Caco-2 (cell line): ENCODE measurements around the gene DYNC1H1. TPM values are rescaled to one million over a fixed set of nuclear protein-coding genes. Genes with fewer than 3 reads are reported as not detected.

ENCODE experiments used
- BruUV-seq: library from RNA; stranded (reverse); fragments of 400-500 nt; replicated peaks from 2 replicates; lab custom pipeline; 2021; lab: Mats Ljungman, UMichigan
- CTCF ChIA-PET: fragments of 300-600 bp; sonication (Branson Sonifier 250); formaldehyde crosslinking; loops from one replicate; lab custom pipeline; 2022; ENCODE audit warnings: antibody characterized with exemption; lab: Charles Lee
- POLR2A ChIA-PET: fragments of 300-600 bp; sonication (Branson Sonifier 250); formaldehyde crosslinking; loops from one replicate; lab custom pipeline; 2022; ENCODE audit warnings: antibody characterized with exemption; lab: Charles Lee
- DNase-seq, 2 experiments: peaks; one replicate each; pipeline versions ENCODE4 v3.0.0 to v3.0.0-alpha.2; 2020 to 2022
- H3K27me3 ChIP-seq: replicated peaks from 2 replicates; pipeline ENCODE4 v1.6.0; 2011; ENCODE audit warnings: low read length; ENCODE audit not compliant: control insufficient read depth, insufficient read depth
- H3K36me3 ChIP-seq: 2 replicates; pipeline ENCODE4 v1.5.1; 2011; ENCODE audit warnings: low read length; ENCODE audit not compliant: control insufficient read depth, insufficient read depth
- H3K4me1 ChIP-seq: fragments of 250-450 bp; sonication (Bioruptor Pico); 2 replicates; pipeline ENCODE4 v1.5.1; 2020; ENCODE audit warnings: mild to moderate bottlenecking
- H3K4me3 ChIP-seq: 2 replicates; pipeline ENCODE4 v1.5.1; 2011; ENCODE audit warnings: low read depth, mild to moderate bottlenecking, control low read depth, low read length
- H3K9me3 ChIP-seq: fragments of 250-450 bp; sonication (Bioruptor Pico); 2 replicates; pipeline ENCODE4 v1.5.1; 2020; ENCODE audit warnings: mild to moderate bottlenecking, moderate library complexity
- H3K27ac Mint-ChIP-seq: one replicate; pipeline ENCODE4 v1.8.0; 2022; ENCODE audit warnings: mixed read lengths; ENCODE audit not compliant: unreplicated experiment
- H3K27me3 Mint-ChIP-seq: one replicate; pipeline ENCODE4 v1.8.0; 2022; ENCODE audit warnings: mixed read lengths; ENCODE audit not compliant: insufficient read depth, unreplicated experiment
- H3K36me3 Mint-ChIP-seq: one replicate; pipeline ENCODE4 v1.8.0; 2022; ENCODE audit warnings: mild to moderate bottlenecking, mixed read lengths; ENCODE audit not compliant: insufficient read depth, unreplicated experiment
- H3K4me1 Mint-ChIP-seq: one replicate; pipeline ENCODE4 v1.8.0; 2022; ENCODE audit warnings: low read depth, mixed read lengths; ENCODE audit not compliant: unreplicated experiment
- H3K4me3 Mint-ChIP-seq: one replicate; pipeline ENCODE4 v1.8.0; 2022; ENCODE audit warnings: mild to moderate bottlenecking, moderate library complexity, mixed read lengths; ENCODE audit not compliant: unreplicated experiment
- H3K9me3 Mint-ChIP-seq: one replicate; pipeline ENCODE4 v1.8.0; 2022; ENCODE audit warnings: mixed read lengths; ENCODE audit not compliant: unreplicated experiment
- CTCF ChIP-seq, 2 experiments: fragments of 200-600 bp in 1 of 2; IDR thresholded peaks; 1 replicate in 1 of 2; 2 replicates in 1 of 2; pipeline versions ENCODE4 v1.5.1 to v1.8.0; 2011 to 2022; ENCODE audit warnings: antibody characterized with exemption in 1 of 2, control low read depth in 1 of 2, inconsistent platforms in 1 of 2, low read depth in 1 of 2, low read length in 1 of 2, mild to moderate bottlenecking in 1 of 2, moderate library complexity in 1 of 2; ENCODE audit not compliant: insufficient read depth in 1 of 2, severe bottlenecking in 1 of 2, unreplicated experiment in 1 of 2
- intact Hi-C: fragments of 100-400 bp; cut with micrococcal nuclease; formaldehyde crosslinking; loops from one replicate; pipeline ENCODE4 v1.10.0; 2022; ENCODE audit not compliant: unreplicated experiment
- total RNA-seq: library from RNA; stranded (reverse); gene quantifications from 2 replicates; pipeline ENCODE4 v1.2.3, GENCODE V29; 2022

DYNC1H1 gene
- total RNA-seq, 1 experiment from 2014 or later, result 351 TPM

- H3K36me3 ChIP-seq, result peaks cover 4% of the 10 kb centered on the region
- peaks cover 93% of the 10 kb centered on the region for H3K36me3 Mint-ChIP-seq
Measured at GRCh38 chr14:102005336-102005735, 41.0 kb downstream of the DYNC1H1 start.

GRCh38 chr14:102007916-102008418, 43.6 kb downstream of the DYNC1H1 start:
- H3K9me3 Mint-ChIP-seq, result no peaks in the 10 kb centered on the region
- DNase-seq, result no peak
- no peaks in the 10 kb centered on the region for H3K9me3 ChIP-seq
- H3K27me3 ChIP-seq, result no peaks in the 10 kb centered on the region
- no peaks in the 10 kb centered on the region for H3K4me1 Mint-ChIP-seq
- H3K36me3 Mint-ChIP-seq, result peaks cover 93% of the 10 kb centered on the region
- H3K27me3 Mint-ChIP-seq, result no peaks in the 10 kb centered on the region
- intact Hi-C loops, result no loop called here
- no TSS peak for BruUV-seq
- CTCF ChIA-PET, result interaction anchor here (1.0 kb wide), 1 partner anchor 29 kb away, joined by 3 read pairs; no protein-coding TSS in a partner anchor
- H3K4me3 ChIP-seq, result no peak overlapping the region
- POLR2A ChIA-PET, result no interaction called here
- no peak for TF ChIP-seq CTCF (IDR thresholded peaks at IDR 0.05; ENCODE audit: insufficient read depth in 1 of 2, low read depth in 1 of 2, low read length in 1 of 2, severe bottlenecking in 1 of 2, unreplicated experiment in 1 of 2)
- H3K4me1 ChIP-seq, result no peaks in the 10 kb centered on the region
- H3K4me3 Mint-ChIP-seq, result no peak overlapping the region
- no peak overlapping the region for H3K27ac Mint-ChIP-seq
- peaks cover 4% of the 10 kb centered on the region for H3K36me3 ChIP-seq

More at GRCh38 chr14:102005336-102005735, 41.0 kb downstream of the DYNC1H1 start:
- no peak for TF ChIP-seq CTCF (IDR thresholded peaks at IDR 0.05; ENCODE audit: insufficient read depth in 1 of 2, low read depth in 1 of 2, low read length in 1 of 2, severe bottlenecking in 1 of 2, unreplicated experiment in 1 of 2)
- Histone ChIP-seq H3K4me3 (no peak overlapping the region), H3K4me1 (no peaks in the 10 kb centered on the region), H3K9me3 (no peaks in the 10 kb centered on the region), H3K27me3 (no peaks in the 10 kb centered on the region)
- CTCF ChIA-PET, result no interaction called here
- no peaks in the 10 kb centered on the region for H3K27me3 Mint-ChIP-seq
- H3K9me3 Mint-ChIP-seq, result no peaks in the 10 kb centered on the region
- POLR2A ChIA-PET, result no interaction called here
- no peak overlapping the region for H3K27ac Mint-ChIP-seq
- DNase-seq, result no peak
- no TSS peak for BruUV-seq
- intact Hi-C loops, result no loop called here
- H3K4me1 Mint-ChIP-seq, result no peaks in the 10 kb centered on the region
- no peak overlapping the region for H3K4me3 Mint-ChIP-seq

- ChIA-PET POLR2A (no interaction called here), CTCF (interaction anchor here (1.0 kb wide), 1 partner anchor 28 kb away, joined by 3 read pairs; no protein-coding TSS in a partner anchor)
- Mint-ChIP-seq H3K36me3 (peaks cover 95% of the 10 kb centered on the region), H3K27ac (no peak overlapping the region), H3K27me3 (no peaks in the 10 kb centered on the region), H3K9me3 (no peaks in the 10 kb centered on the region), H3K4me1 (no peaks in the 10 kb centered on the region), H3K4me3 (no peak overlapping the region)
- H3K36me3 ChIP-seq, result peaks cover 5% of the 10 kb centered on the region
- no peaks in the 10 kb centered on the region for H3K9me3 ChIP-seq
- BruUV-seq, result no TSS peak
- no peak for TF ChIP-seq CTCF (IDR thresholded peaks at IDR 0.05; ENCODE audit: insufficient read depth in 1 of 2, low read depth in 1 of 2, low read length in 1 of 2, severe bottlenecking in 1 of 2, unreplicated experiment in 1 of 2)
- intact Hi-C loops, result no loop called here
- H3K27me3 ChIP-seq, result no peaks in the 10 kb centered on the region
- no peak for DNase-seq
- no peaks in the 10 kb centered on the region for H3K4me1 ChIP-seq
- H3K4me3 ChIP-seq, result no peak overlapping the region
Measured at GRCh38 chr14:102008891-102009290, 44.5 kb downstream of the DYNC1H1 start.
